Activated naive CD8-positive, alpha-beta T cell treated with anti-CD3 and anti-CD28 coated beads for 36 hours (primary cell): Measurements from ENCODE around the gene RAB27A. TPM values are rescaled to one million over a fixed set of nuclear protein-coding genes. Genes with fewer than 3 reads are reported as not detected.
"Not testable (repeated sequence)": the region's sequence is repeated elsewhere in the genome, so short reads cannot be mapped to it uniquely, and the experiment has no call there.

Experiments used
- DNase-seq: peaks from one replicate; pipeline ENCODE4 v3.0.0; 2021
- H3K27ac Mint-ChIP-seq: one replicate; pipeline ENCODE4 v1.8.0; 2022; ENCODE audit warnings: mild to moderate bottlenecking, moderate library complexity, mixed read lengths
- H3K27me3 Mint-ChIP-seq: one replicate; pipeline ENCODE4 v1.8.0; 2022; ENCODE audit warnings: mild to moderate bottlenecking, mixed read lengths
- H3K36me3 Mint-ChIP-seq: one replicate; pipeline ENCODE4 v1.8.0; 2021; ENCODE audit warnings: mild to moderate bottlenecking, mixed read lengths
- H3K4me1 Mint-ChIP-seq: one replicate; pipeline ENCODE4 v1.8.0; 2021; ENCODE audit warnings: mixed read lengths
- H3K4me3 Mint-ChIP-seq: one replicate; pipeline ENCODE4 v1.8.0; 2022; ENCODE audit warnings: mild to moderate bottlenecking, moderate library complexity, mixed read lengths
- H3K9me3 Mint-ChIP-seq: one replicate; pipeline ENCODE4 v1.8.0; 2022; ENCODE audit warnings: mixed read lengths
- total RNA-seq, 2 experiments: library from RNA; stranded (reverse); gene quantifications; one replicate each; pipeline ENCODE4 v1.2.3, GENCODE V29; 2021

RAB27A gene
- total RNA-seq, 2 experiments from 2014 or later: 82.2 to 91.0 TPM

GRCh38 chr15:55268176-55268695 lies 21.4 kb downstream of the RAB27A start:
- peaks cover 66% of the 10 kb centered on the region for H3K4me1 Mint-ChIP-seq
- H3K27ac Mint-ChIP-seq: peak overlapping the region; percentile 96
- H3K36me3 Mint-ChIP-seq: peaks cover 67% of the 10 kb centered on the region
- H3K9me3 Mint-ChIP-seq: peaks cover 3% of the 10 kb centered on the region
- no peak for DNase-seq
- H3K27me3 Mint-ChIP-seq: no peaks in the 10 kb centered on the region
- H3K4me3 Mint-ChIP-seq: no peak overlapping the region

GRCh38 chr15:55267401-55268175 lies 22.0 kb downstream of the RAB27A start:
- Mint-ChIP-seq H3K27me3 (no peaks in the 10 kb centered on the region), H3K4me1 (peaks cover 66% of the 10 kb centered on the region), H3K27ac (peak overlapping the region; percentile 96), H3K9me3 (no peaks in the 10 kb centered on the region), H3K36me3 (peaks cover 68% of the 10 kb centered on the region), H3K4me3 (peak overlapping the region; percentile 77)
- DNase-seq: peak; percentile 70

GRCh38 chr15:55266547-55266946 lies 23.1 kb downstream of the RAB27A start:
- DNase-seq: no peak
- H3K36me3 Mint-ChIP-seq: peaks cover 63% of the 10 kb centered on the region
- H3K4me3 Mint-ChIP-seq: no peak overlapping the region
- H3K4me1 Mint-ChIP-seq: peaks cover 60% of the 10 kb centered on the region
- peak overlapping the region; percentile 96 for H3K27ac Mint-ChIP-seq
- no peaks in the 10 kb centered on the region for H3K9me3 Mint-ChIP-seq
- H3K27me3 Mint-ChIP-seq: no peaks in the 10 kb centered on the region

- Mint-ChIP-seq H3K9me3 (peaks cover 4% of the 10 kb centered on the region), H3K36me3 (peaks cover 66% of the 10 kb centered on the region), H3K27ac (no peak overlapping the region), H3K4me1 (peaks cover 43% of the 10 kb centered on the region), H3K4me3 (no peak overlapping the region), H3K27me3 (no peaks in the 10 kb centered on the region)
- no peak for DNase-seq
These were observed 29.0 kb downstream of the RAB27A start for GRCh38 chr15:55260562-55261131.

GRCh38 chr15:55257938-55258337 lies 31.7 kb downstream of the RAB27A start:
- Mint-ChIP-seq H3K9me3 (peaks cover 4% of the 10 kb centered on the region), H3K36me3 (peaks cover 60% of the 10 kb centered on the region), H3K27ac (peak overlapping the region; percentile 72), H3K27me3 (no peaks in the 10 kb centered on the region), H3K4me3 (peak overlapping the region; percentile 35), H3K4me1 (peaks cover 57% of the 10 kb centered on the region)
- no peak for DNase-seq

- Mint-ChIP-seq H3K27ac (peak overlapping the region; percentile 9), H3K4me1 (peaks cover 61% of the 10 kb centered on the region), H3K36me3 (peaks cover 61% of the 10 kb centered on the region), H3K9me3 (peaks cover 4% of the 10 kb centered on the region), H3K4me3 (no peak overlapping the region), H3K27me3 (no peaks in the 10 kb centered on the region)
- no peak for DNase-seq
These were observed 32.5 kb downstream of the RAB27A start for GRCh38 chr15:55257012-55257670.

- Mint-ChIP-seq H3K36me3 (peaks cover 66% of the 10 kb centered on the region), H3K4me3 (peak overlapping the region; percentile 77), H3K27ac (peak overlapping the region; percentile 94), H3K27me3 (no peaks in the 10 kb centered on the region), H3K9me3 (peaks cover 4% of the 10 kb centered on the region), H3K4me1 (peaks cover 67% of the 10 kb centered on the region)
- DNase-seq: no peak
These were observed 33.2 kb downstream of the RAB27A start for GRCh38 chr15:55256281-55257011.

GRCh38 chr15:55255714-55256113 lies 33.9 kb downstream of the RAB27A start:
- peak overlapping the region; percentile 77 for H3K4me3 Mint-ChIP-seq
- peaks cover 72% of the 10 kb centered on the region for H3K36me3 Mint-ChIP-seq
- peaks cover 73% of the 10 kb centered on the region for H3K4me1 Mint-ChIP-seq
- no peak for DNase-seq
- peak overlapping the region; percentile 94 for H3K27ac Mint-ChIP-seq
- H3K9me3 Mint-ChIP-seq: peaks cover 4% of the 10 kb centered on the region
- no peaks in the 10 kb centered on the region for H3K27me3 Mint-ChIP-seq

GRCh38 chr15:55254916-55255679 lies 34.5 kb downstream of the RAB27A start:
- peaks cover 75% of the 10 kb centered on the region for H3K4me1 Mint-ChIP-seq
- H3K36me3 Mint-ChIP-seq: peaks cover 72% of the 10 kb centered on the region

GRCh38 chr15:55253580-55253979 lies 36.0 kb downstream of the RAB27A start:
- DNase-seq: no peak
- H3K4me3 Mint-ChIP-seq: peak overlapping the region; percentile 37
- peaks cover 71% of the 10 kb centered on the region for H3K4me1 Mint-ChIP-seq
- H3K9me3 Mint-ChIP-seq: peaks cover 4% of the 10 kb centered on the region
- H3K36me3 Mint-ChIP-seq: peaks cover 66% of the 10 kb centered on the region
- peak overlapping the region; percentile 80 for H3K27ac Mint-ChIP-seq
- no peaks in the 10 kb centered on the region for H3K27me3 Mint-ChIP-seq

More at GRCh38 chr15:55254916-55255679, 34.5 kb downstream of the RAB27A start:
- H3K4me3 Mint-ChIP-seq: peak overlapping the region; percentile 77
- H3K27ac Mint-ChIP-seq: peak overlapping the region; percentile 94
- H3K27me3 Mint-ChIP-seq: no peaks in the 10 kb centered on the region
- H3K9me3 Mint-ChIP-seq: peaks cover 4% of the 10 kb centered on the region
- no peak for DNase-seq

- H3K27ac Mint-ChIP-seq: peak overlapping the region; percentile 57
- H3K36me3 Mint-ChIP-seq: peaks cover 65% of the 10 kb centered on the region
- peaks cover 69% of the 10 kb centered on the region for H3K4me1 Mint-ChIP-seq
- not testable (repeated sequence) for H3K4me3 Mint-ChIP-seq, H3K27me3 Mint-ChIP-seq, DNase-seq, H3K9me3 Mint-ChIP-seq
These were observed 37.4 kb downstream of the RAB27A start for GRCh38 chr15:55252201-55252600.

GRCh38 chr15:55250941-55251340 lies 38.7 kb downstream of the RAB27A start:
- peak overlapping the region; percentile 78 for H3K27ac Mint-ChIP-seq
- no peaks in the 10 kb centered on the region for H3K27me3 Mint-ChIP-seq
- no peak overlapping the region for H3K4me3 Mint-ChIP-seq
- no peak for DNase-seq
- H3K36me3 Mint-ChIP-seq: peaks cover 61% of the 10 kb centered on the region
- peaks cover 61% of the 10 kb centered on the region for H3K4me1 Mint-ChIP-seq
- no peaks in the 10 kb centered on the region for H3K9me3 Mint-ChIP-seq

- Mint-ChIP-seq H3K9me3 (no peaks in the 10 kb centered on the region), H3K27ac (peak overlapping the region; percentile 78), H3K4me1 (peaks cover 57% of the 10 kb centered on the region), H3K36me3 (peaks cover 55% of the 10 kb centered on the region), H3K4me3 (no peak overlapping the region), H3K27me3 (no peaks in the 10 kb centered on the region)
- no peak for DNase-seq
These were observed 39.2 kb downstream of the RAB27A start for GRCh38 chr15:55250392-55250791.

- peaks cover 55% of the 10 kb centered on the region for H3K4me1 Mint-ChIP-seq
- peaks cover 57% of the 10 kb centered on the region for H3K36me3 Mint-ChIP-seq
- H3K9me3 Mint-ChIP-seq, H3K4me3 Mint-ChIP-seq, H3K27me3 Mint-ChIP-seq, DNase-seq, H3K27ac Mint-ChIP-seq: not testable (repeated sequence)
These were observed 39.7 kb downstream of the RAB27A start for GRCh38 chr15:55249885-55250284.
